ENCODE measurements around the gene ANKRD29.

DNA sequence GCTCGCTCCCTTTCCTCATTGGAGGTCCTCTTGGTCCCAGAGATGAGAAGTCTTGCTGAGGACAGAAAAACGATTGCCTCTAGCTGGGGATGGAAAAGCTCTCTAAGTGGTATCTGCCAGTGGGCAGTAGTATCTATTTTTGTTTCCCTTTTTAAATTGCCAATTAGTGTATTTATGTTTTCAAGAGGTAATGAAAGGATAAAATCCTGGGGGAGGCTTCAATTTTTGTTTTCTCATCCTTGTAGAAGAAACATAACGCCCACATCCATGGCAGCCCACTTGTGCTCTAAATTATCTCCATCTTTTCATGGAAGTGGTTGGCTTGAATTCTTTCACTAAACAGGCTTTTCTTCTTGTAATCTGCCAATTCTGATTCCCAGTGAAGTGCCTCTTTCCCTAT is 14.3 kb downstream of the ANKRD29 start:
- TF ChIP-seq EP300 (IDR thresholded peaks at IDR 0.05; ENCODE audit: borderline replicate concordance in 1 of 2, control insufficient read depth in 1 of 2, low read depth in 2 of 2, low read length in 2 of 2): no peak
- TF ChIP-seq EZH2 (IDR thresholded peaks at IDR 0.05; ENCODE audit: borderline replicate concordance, control insufficient read depth, low read depth, low read length): no peak
- no peak for TF ChIP-seq TCF7 (IDR thresholded peaks at IDR 0.05; ENCODE audit: borderline replicate concordance)
